GM20431 (cell line): ENCODE results near the gene C11orf16.
"Not testable (repeated sequence)": the region's sequence is repeated elsewhere in the genome, so short reads cannot be mapped to it uniquely, and the experiment has no call there.

ENCODE experiments used
- in situ Hi-C: fragments of 300-500 bp; cut with MseI, MboI; formaldehyde crosslinking; loops from one replicate; pipeline ENCODE4 v1.15.0; 2020; ENCODE audit warnings: low sequenced_read_pairs; ENCODE audit not compliant: unreplicated experiment

C11orf16 gene

GRCh38 chr11:8932564-8933180, at the start of gene C11orf16:
C11orf16 (minus strand) TSS chr11:8932947; CDS start chr11:8932308, 639 bp downstream.
- in situ Hi-C loops: no loop called here

DNA sequence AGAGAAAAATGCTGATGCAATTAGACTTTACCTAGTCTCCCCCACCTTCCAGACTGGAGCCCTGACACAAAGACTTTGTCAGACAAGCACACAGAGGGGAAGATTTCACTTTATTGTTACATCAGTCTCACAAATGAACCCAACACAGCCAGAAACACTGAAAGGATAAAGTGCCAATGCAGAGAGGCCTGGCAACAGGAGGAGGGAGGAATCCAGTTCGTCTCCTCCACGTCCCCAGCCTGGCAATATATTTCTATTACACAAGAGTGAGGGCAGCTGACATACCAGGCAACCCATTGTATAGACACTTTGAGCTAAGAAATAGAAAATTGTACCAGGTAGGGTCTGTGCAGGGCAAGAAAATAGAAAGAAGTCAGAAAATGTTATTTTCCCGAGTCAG, 47.7 kb upstream of the C11orf16 start:
- in situ Hi-C loops: no loop called here

DNA sequence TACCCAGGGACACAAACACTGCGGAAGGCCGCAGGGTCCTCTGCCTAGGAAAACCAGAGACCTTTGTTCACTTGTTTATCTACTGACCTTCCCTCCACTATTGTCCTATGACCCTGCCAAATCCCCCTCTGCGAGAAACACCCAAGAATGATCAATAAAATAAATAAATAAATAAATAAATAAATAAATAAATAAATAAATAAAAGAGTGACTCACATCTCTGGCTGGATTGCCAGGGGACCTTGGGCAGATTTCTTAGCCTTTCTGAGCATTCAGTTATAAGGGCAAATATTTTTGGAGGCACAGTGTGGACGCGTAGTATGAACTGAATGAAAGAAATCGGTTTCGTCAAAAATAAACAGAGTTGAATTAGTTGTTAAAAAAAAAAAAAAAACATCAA, 46.6 kb upstream of the C11orf16 start:
- in situ Hi-C loops: not testable (repeated sequence)

DNA sequence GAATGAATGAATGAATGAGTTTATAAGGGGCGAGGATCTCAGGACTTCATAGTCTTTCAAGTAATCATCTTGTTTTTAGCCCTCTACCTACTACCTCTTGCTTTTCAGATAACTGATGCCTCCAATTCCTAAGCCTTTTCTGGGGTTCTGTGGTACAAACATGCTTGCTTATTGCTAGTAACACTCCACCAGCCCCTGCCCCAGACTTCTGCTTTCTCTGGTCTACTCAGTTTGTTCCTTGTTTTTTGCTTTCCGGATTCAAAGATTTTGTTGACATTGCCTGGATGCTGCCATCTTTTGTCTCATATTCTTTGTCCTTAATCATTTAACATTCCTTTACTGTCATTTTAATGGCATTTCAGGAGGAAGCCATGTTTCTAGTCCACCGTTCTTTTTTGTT, 40.4 kb upstream of the C11orf16 start:
- in situ Hi-C loops: no loop called here

DNA sequence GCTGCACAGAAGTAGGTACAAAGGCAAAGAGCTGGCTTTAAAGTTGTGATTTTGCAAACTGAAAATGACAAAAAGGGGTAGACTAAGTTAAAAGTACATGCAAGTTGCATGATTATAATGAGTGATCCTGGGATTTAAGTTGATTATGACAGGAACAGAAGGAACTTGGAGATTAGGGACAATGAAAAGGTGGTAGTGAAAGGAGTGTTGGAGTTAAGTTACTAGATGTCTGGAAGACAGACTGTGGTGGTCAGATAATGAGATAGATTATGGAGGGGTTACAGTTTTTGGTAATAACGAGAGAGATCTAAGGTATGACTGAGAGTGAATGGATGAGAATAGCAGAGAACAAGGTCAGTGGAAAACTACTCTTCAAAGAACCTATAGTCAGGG, 39.2 kb upstream of the C11orf16 start:
- in situ Hi-C loops: no loop called here

- in situ Hi-C loops: no loop called here
Observed at GRCh38 chr11:8971196-8971923, 38.6 kb upstream of the C11orf16 start.

DNA sequence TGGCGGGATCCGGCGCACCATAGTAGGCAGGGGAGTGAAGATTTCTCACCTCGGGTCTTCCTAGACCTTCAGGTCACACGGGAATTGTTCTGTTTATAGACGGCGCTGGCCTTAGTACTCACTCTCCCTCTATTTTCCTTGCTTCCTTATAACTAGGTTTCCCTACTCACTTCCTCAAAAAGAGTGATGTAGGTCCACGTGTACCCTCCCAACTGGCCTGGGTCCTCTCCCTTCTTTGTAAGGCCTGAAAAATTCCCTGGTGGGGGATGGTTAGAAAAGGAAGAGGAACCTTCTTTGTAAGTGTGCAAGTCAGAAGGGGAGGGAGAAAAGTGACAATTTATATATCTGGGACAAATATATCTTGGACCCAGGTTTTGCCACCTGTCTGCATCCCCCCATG, 34.4 kb upstream of the C11orf16 start:
- in situ Hi-C loops: no loop called here

DNA sequence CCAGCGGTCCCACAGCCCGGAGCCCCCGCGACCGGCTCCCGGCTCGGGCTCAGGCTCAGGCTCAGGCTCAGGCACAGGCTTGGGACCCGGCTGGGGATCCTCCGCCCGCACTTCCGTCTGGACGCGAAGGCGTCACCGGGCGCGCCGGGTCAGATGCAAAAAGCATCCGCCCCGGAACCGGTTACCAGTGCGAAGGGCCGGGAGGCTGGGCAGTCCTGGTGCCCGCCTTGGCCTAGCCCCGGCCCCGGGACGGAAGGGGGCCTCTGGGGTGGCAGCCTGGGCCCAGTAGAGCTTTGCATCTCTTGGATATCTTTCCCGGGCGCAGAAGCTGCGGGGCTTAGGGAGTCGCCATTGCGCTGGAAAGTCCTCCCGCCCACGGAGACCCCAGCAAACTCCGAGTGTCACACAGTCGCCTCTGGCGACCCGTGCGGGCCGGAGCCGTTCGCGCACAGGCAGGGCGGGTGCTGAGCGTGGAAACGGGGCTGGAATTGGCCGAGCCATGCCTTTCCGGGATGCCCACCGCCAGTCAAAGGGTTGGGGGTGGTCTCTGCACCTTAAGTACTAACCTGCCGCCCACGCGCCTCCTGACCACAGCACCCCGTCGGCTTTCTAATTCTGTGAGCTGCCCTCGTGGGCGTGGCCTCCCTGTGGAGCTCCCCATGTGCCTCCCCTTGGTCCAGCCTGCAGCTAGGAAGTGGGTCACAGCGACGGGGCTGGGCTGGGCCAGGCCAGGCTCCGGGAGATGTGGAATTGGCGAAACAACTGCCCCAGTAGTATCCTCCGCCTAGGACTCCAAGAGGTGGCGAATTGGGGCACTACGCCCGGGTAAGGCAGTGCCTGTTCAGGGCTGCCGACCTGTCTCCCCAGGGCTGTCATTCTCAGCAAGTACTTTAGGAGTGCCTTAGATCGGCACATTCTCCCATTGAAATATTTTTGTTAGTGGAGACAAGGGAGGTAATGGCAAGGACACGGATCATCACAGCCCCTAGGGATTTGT, 31.9 kb upstream of the C11orf16 start, which contains the start of gene TMEM9B:
Gene TMEM9B (minus strand): TSS at position 119 of the 997 bp plus-strand sequence. CDS start 129 bp downstream, outside the sequence.
- in situ Hi-C loops: no loop called here

- in situ Hi-C loops: no loop called here
Observed at GRCh38 chr11:8963569-8964323, 31.0 kb upstream of the C11orf16 start.

DNA sequence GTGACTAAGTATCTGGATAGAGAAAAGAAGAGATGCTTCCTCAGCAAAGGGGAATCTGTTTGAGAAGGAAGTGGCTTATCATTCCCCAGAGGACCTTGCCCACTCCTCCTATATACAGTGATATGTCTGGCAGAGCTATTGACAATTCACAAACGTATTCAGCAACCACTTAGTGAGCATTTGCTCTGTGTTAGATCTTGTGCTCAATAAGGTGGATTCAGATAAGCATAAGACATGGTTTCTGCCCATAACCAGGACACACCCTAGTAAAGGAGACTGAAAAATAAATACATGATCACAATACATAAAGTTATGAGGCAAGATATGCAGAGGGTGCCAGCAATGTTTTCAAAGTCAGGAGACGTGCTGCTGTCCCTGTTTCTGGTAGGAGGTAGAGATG, 30.1 kb upstream of the C11orf16 start:
- in situ Hi-C loops: no loop called here

- in situ Hi-C loops: no loop called here
Observed at GRCh38 chr11:8961401-8961800, 28.7 kb upstream of the C11orf16 start.

- in situ Hi-C loops: no loop called here
Observed at GRCh38 chr11:8959546-8960166, 26.9 kb upstream of the C11orf16 start.

DNA sequence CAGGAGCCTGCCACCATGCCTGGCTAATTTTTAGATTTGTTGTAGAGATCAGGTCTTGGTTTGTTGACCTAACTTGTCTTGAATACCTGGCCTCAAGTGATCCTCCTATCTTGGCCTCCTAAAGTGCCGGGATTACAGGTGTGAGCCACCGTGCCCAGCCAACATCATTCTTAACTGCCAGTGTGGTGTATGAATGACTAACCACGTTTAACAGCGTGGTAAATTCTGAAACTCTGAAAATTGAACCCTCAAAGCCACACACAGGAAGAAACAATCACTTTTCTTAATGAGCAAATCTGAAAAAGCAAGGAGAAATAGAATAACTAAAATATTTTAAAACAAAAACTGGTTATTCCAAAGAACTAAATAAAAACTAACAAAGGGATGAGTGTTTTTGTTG, 24.1 kb upstream of the C11orf16 start:
- in situ Hi-C loops: no loop called here

DNA sequence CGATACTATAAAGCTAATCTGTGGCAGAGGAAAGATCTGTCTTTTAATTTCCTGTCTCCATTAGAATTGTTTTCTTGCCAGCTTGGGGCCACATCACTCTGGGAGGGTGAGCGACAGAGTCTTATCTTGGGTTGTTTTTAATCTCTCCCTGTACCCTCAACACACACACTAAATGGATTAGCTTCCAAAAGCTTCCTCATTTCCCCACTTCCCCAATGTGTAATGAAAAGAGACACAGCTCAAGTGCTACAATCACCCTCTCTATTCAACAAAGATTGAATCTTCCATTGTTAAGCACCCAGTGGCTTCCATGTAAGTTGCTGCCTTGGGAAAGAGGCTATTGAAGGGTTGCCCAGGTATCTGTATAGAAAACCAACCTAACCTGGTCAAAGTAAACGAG, 16.1 kb upstream of the C11orf16 start:
- in situ Hi-C loops: no loop called here

- in situ Hi-C loops: no loop called here
Observed at GRCh38 chr11:8947230-8947943, 14.6 kb upstream of the C11orf16 start.

DNA sequence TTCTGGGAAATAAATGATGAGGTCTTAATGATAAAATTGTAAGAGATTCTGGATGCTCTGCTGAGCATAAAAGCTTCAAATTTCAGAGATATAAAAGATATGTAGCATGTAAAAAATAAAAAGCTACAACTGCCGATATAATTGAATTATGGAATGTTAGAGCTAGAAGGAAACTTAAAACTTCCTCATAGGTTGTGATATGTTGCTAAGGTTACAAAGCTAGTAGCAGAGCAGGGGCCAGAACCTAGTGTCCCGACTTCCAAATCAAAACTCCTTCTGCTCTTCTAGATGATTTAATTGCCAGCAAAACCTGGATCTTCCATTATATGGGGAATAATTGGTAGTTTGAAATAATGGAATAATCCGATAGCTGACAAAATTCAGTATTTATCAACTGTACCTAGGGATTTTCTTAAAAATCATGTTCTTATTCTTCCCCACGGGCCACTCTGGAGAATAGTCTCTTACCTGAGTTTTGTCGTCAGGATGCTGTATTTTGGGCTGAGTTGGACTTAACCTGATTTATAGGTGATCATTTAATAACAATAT, 9.8 kb upstream of the C11orf16 start, which contains the start of gene ASCL3:
Gene ASCL3 (minus strand): TSS at position 499 of the 549 bp plus-strand sequence. CDS start 4,855 bp downstream, outside the sequence.
- in situ Hi-C loops: no loop called here

DNA sequence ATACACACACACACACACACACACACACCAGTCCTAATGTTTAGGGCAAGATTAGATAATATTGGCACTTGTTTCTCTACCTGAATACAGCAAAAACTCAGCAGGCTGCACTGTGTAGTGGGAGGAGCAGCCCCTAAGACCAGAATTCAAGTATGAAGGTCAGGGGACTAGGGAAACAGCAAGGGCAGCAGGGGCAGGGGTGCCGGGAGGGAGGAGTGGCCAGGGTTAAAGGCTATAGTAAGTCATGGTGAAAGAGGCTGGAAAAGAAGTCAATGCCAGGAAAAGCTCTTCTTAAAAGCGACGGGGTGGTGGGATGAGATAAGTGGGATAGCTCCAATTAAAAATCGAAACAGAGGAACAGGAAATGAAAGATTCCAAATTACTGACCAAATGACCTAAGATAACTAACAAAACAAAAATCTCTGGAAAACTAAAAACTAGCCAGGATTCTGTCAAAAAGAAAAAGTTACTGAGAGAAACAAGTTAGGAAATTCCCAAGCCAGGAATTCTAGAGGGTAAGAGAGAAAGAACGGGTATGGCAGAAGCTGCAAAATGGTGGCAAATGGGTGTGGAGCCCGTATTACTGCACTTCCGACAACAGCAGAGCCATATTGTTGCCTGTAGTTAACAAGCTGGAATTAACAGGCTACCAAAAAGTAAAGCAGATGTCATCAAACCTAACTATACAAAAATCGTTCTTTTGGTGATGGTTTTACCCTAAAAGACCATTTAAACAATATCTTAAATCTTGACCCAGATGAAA, 8.8 kb upstream of the C11orf16 start:
- in situ Hi-C loops: no loop called here

GRCh38 chr11:8937659-8938058, 4.9 kb upstream of the C11orf16 start:
- in situ Hi-C loops: no loop called here
